Neural cell (in vitro differentiated cells): ENCODE results near the gene MARK3. TPM values are rescaled to one million over a fixed set of nuclear protein-coding genes. Genes with fewer than 3 reads are reported as not detected.
"Not testable (repeated sequence)": the region's sequence is repeated elsewhere in the genome, so short reads cannot be mapped to it uniquely, and the experiment has no call there.

Experiments
- H2AFZ ChIP-seq: fragments of 200-600, 300-800 bp; sonication (generic), shearing (Covaris generic); 2 replicates; pipeline ENCODE4 v1.6.0; 2014; ENCODE audit warnings: low read depth, mild to moderate bottlenecking, antibody characterized with exemption, low read length, moderate library complexity
- H3F3A ChIP-seq: fragments of 200-600 bp; shearing (Covaris generic); 2 replicates; pipeline ENCODE4 v1.6.1; 2016; ENCODE audit warnings: mild to moderate bottlenecking, moderate library complexity, mixed read lengths, antibody characterized with exemption, low read length; ENCODE audit not compliant: insufficient read depth, poor library complexity, severe bottlenecking
- H3K27ac ChIP-seq: fragments of 200-600, 300-800 bp; sonication (generic), shearing (Covaris generic); 2 replicates; pipeline ENCODE4 v1.5.1; 2014; ENCODE audit warnings: mild to moderate bottlenecking, low read length, moderate library complexity
- H3K27me3 ChIP-seq: fragments of 300-800, 200-600 bp; sonication (generic), shearing (Covaris generic); 2 replicates; pipeline ENCODE4 v1.6.0; 2014; ENCODE audit warnings: mild to moderate bottlenecking, low read depth, low read length, moderate library complexity; ENCODE audit not compliant: insufficient read depth
- H3K36me3 ChIP-seq: fragments of 300-800, 200-600 bp; sonication (generic), shearing (Covaris generic); 2 replicates; pipeline ENCODE4 v1.5.1; 2014; ENCODE audit warnings: mild to moderate bottlenecking, antibody characterized with exemption, low read length, moderate library complexity; ENCODE audit not compliant: insufficient read depth
- H3K4me2 ChIP-seq: fragments of 300-800, 200-600 bp; sonication (generic), shearing (Covaris generic); 2 replicates; pipeline ENCODE4 v1.6.0; 2014; ENCODE audit warnings: mild to moderate bottlenecking, low read length
- H3K4me3 ChIP-seq: fragments of 300-800, 200-600 bp; sonication (generic), shearing (Covaris generic); 2 replicates; pipeline ENCODE4 v1.5.1; 2014; ENCODE audit warnings: mild to moderate bottlenecking, low read length, moderate library complexity
- H3K79me2 ChIP-seq: fragments of 200-600 bp; shearing (Covaris generic); replicated peaks from 2 replicates; pipeline ENCODE4 v1.6.0; 2014; ENCODE audit warnings: mild to moderate bottlenecking, low read length, moderate library complexity; ENCODE audit not compliant: insufficient read depth
- H3K9ac ChIP-seq: fragments of 300-800, 200-600 bp; sonication (generic), shearing (Covaris generic); 2 replicates; pipeline ENCODE4 v1.6.1; 2016; ENCODE audit warnings: mild to moderate bottlenecking, low read length, mixed read lengths
- H3K9me2 ChIP-seq: fragments of 200-600 bp; shearing (Covaris generic); 2 replicates; pipeline ENCODE4 v1.6.1; 2016; ENCODE audit warnings: mild to moderate bottlenecking, low read length, mixed read lengths; ENCODE audit not compliant: insufficient read depth
- H3K9me3 ChIP-seq: fragments of 200-600, 300-800 bp; sonication (generic), shearing (Covaris generic); 2 replicates; pipeline ENCODE4 v1.6.1; 2016; ENCODE audit warnings: mild to moderate bottlenecking, mixed run types, low read length, moderate library complexity, mixed read lengths
- H4K20me1 ChIP-seq: fragments of 200-600 bp; shearing (Covaris generic); 2 replicates; pipeline ENCODE4 v1.6.1; 2016; ENCODE audit warnings: mild to moderate bottlenecking, mixed run types; ENCODE audit not compliant: insufficient read depth
- EP300 ChIP-seq: fragments of 450-650 bp; conservative IDR thresholded peaks from 2 replicates; pipeline ENCODE4 v1.6.1; 2014; ENCODE audit warnings: antibody characterized with exemption, mild to moderate bottlenecking, moderate library complexity; ENCODE audit not compliant: poor library complexity, severe bottlenecking
- EZH2 ChIP-seq: fragments of 200-600, 300-800 bp; shearing (Covaris generic), sonication (generic); IDR thresholded peaks from 2 replicates; pipeline ENCODE4 v1.6.1; 2014; ENCODE audit warnings: antibody characterized with exemption, low read length, borderline replicate concordance, mild to moderate bottlenecking; ENCODE audit not compliant: insufficient read depth, poor library complexity, severe bottlenecking
- MXI1 ChIP-seq: fragments of 450-650 bp; conservative IDR thresholded peaks from 2 replicates; pipeline ENCODE4 v1.6.1; 2014; ENCODE audit warnings: antibody characterized with exemption, mild to moderate bottlenecking; ENCODE audit not compliant: poor library complexity, severe bottlenecking
- POLR2AphosphoS5 ChIP-seq: IDR thresholded peaks from 2 replicates; pipeline ENCODE4 v1.6.1; 2012
- RAD21 ChIP-seq: fragments of 450-650 bp; conservative IDR thresholded peaks from 2 replicates; pipeline ENCODE4 v1.6.1; 2014; ENCODE audit warnings: antibody characterized with exemption, mild to moderate bottlenecking, moderate library complexity
- SMC3 ChIP-seq: fragments of 450-650 bp; conservative IDR thresholded peaks from 2 replicates; pipeline ENCODE4 v1.6.1; 2014; ENCODE audit warnings: antibody characterized with exemption, mild to moderate bottlenecking, moderate library complexity; ENCODE audit not compliant: poor library complexity
- TAF1 ChIP-seq: IDR thresholded peaks from 2 replicates; pipeline ENCODE4 v1.6.1; 2012; ENCODE audit warnings: low read depth
- polyA plus RNA-seq: library from polyadenylated mRNA; depleted of rRNA; stranded (reverse); fragments of >200 nt; gene quantifications from 2 replicates; pipeline ENCODE4 v1.2.3, GENCODE V29; 2014
- TF ChIP-seq, protein P1 (sequence below): IDR thresholded peaks from 2 replicates; pipeline ENCODE4 v1.6.1; 2012; ENCODE audit warnings: borderline replicate concordance
- TF ChIP-seq, protein P2 (sequence below): fragments of 450-650 bp; IDR thresholded peaks from 2 replicates; pipeline ENCODE4 v1.5.1; 2014; ENCODE audit warnings: antibody characterized with exemption, mild to moderate bottlenecking, moderate library complexity; ENCODE audit not compliant: poor library complexity, severe bottlenecking

MARK3 gene
- polyA plus RNA-seq, 1 donor from 2014 or later, result 158 TPM

DNA sequence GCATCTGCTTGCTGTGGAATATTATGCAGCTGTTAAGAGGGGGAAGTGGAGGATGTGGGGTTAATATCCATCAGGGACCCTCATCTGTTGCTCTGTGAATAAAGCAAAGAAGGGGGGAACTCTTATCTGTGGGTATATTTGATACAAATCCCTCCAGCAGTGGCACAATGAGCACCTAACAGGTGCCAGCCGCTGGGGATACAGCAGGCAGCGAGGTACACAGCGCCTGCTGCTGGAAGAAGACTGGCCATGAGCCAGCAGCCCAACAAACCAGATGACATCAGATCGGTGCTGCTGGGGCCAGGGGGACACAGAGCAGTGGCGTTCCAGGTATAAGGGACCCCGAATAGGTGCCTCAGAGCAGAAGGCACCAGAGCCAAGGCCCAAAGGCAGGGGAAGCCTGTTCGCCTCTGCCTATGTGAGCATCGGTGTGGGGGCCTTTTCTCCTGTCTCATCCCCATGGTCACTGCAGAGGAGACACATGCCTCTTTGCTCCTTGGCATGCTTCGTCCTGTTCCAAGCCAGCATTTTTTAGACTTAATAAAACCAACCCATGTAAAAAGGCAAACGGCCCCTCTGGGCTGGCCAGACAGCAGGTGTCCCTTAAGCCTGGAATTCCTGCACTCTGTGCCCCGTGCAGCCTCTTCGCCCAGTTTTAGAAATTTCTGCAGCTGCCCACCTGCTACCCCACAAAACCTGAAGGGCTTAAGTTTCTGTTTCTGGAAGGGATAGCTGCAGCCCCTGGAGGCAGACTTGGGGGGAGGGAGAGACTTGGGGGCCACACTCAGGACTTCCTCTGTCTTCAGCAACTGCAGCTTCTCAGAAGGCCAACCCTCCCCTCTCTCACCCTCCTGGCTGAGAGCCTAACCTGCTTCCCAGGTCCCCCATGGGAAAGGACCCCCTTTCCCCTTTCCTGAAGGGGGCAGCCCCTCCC lies 139.1 kb downstream of the MARK3 start:
- TF ChIP-seq TAF1 (no peak), EP300 (no peak), POLR2AphosphoS5 (no peak), SMC3 (no peak), MXI1 (no peak), RAD21 (no peak), EZH2 (no peak)
- TF ChIP-seq, protein P1, sequence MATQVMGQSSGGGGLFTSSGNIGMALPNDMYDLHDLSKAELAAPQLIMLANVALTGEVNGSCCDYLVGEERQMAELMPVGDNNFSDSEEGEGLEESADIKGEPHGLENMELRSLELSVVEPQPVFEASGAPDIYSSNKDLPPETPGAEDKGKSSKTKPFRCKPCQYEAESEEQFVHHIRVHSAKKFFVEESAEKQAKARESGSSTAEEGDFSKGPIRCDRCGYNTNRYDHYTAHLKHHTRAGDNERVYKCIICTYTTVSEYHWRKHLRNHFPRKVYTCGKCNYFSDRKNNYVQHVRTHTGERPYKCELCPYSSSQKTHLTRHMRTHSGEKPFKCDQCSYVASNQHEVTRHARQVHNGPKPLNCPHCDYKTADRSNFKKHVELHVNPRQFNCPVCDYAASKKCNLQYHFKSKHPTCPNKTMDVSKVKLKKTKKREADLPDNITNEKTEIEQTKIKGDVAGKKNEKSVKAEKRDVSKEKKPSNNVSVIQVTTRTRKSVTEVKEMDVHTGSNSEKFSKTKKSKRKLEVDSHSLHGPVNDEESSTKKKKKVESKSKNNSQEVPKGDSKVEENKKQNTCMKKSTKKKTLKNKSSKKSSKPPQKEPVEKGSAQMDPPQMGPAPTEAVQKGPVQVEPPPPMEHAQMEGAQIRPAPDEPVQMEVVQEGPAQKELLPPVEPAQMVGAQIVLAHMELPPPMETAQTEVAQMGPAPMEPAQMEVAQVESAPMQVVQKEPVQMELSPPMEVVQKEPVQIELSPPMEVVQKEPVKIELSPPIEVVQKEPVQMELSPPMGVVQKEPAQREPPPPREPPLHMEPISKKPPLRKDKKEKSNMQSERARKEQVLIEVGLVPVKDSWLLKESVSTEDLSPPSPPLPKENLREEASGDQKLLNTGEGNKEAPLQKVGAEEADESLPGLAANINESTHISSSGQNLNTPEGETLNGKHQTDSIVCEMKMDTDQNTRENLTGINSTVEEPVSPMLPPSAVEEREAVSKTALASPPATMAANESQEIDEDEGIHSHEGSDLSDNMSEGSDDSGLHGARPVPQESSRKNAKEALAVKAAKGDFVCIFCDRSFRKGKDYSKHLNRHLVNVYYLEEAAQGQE, result no peak
- TF ChIP-seq, protein P2, sequence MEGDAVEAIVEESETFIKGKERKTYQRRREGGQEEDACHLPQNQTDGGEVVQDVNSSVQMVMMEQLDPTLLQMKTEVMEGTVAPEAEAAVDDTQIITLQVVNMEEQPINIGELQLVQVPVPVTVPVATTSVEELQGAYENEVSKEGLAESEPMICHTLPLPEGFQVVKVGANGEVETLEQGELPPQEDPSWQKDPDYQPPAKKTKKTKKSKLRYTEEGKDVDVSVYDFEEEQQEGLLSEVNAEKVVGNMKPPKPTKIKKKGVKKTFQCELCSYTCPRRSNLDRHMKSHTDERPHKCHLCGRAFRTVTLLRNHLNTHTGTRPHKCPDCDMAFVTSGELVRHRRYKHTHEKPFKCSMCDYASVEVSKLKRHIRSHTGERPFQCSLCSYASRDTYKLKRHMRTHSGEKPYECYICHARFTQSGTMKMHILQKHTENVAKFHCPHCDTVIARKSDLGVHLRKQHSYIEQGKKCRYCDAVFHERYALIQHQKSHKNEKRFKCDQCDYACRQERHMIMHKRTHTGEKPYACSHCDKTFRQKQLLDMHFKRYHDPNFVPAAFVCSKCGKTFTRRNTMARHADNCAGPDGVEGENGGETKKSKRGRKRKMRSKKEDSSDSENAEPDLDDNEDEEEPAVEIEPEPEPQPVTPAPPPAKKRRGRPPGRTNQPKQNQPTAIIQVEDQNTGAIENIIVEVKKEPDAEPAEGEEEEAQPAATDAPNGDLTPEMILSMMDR, result no peak
- no peaks in the 10 kb centered on the region for H3F3A ChIP-seq
- H4K20me1 ChIP-seq, result peaks cover 15% of the 10 kb centered on the region
- H3K4me2 ChIP-seq, result no peak overlapping the region
- H3K36me3 ChIP-seq, result peaks cover 7% of the 10 kb centered on the region
- no peaks in the 10 kb centered on the region for H3K27me3 ChIP-seq
- H3K4me3 ChIP-seq, result no peak overlapping the region
- no peak overlapping the region for H2AFZ ChIP-seq
- H3K79me2 ChIP-seq, result peaks cover 26% of the 10 kb centered on the region
- H3K9me3 ChIP-seq, result no peaks in the 10 kb centered on the region
- H3K27ac ChIP-seq, result no peak overlapping the region
- H3K9ac ChIP-seq, result peak overlapping the region; percentile 97
- no peaks in the 10 kb centered on the region for H3K9me2 ChIP-seq

DNA sequence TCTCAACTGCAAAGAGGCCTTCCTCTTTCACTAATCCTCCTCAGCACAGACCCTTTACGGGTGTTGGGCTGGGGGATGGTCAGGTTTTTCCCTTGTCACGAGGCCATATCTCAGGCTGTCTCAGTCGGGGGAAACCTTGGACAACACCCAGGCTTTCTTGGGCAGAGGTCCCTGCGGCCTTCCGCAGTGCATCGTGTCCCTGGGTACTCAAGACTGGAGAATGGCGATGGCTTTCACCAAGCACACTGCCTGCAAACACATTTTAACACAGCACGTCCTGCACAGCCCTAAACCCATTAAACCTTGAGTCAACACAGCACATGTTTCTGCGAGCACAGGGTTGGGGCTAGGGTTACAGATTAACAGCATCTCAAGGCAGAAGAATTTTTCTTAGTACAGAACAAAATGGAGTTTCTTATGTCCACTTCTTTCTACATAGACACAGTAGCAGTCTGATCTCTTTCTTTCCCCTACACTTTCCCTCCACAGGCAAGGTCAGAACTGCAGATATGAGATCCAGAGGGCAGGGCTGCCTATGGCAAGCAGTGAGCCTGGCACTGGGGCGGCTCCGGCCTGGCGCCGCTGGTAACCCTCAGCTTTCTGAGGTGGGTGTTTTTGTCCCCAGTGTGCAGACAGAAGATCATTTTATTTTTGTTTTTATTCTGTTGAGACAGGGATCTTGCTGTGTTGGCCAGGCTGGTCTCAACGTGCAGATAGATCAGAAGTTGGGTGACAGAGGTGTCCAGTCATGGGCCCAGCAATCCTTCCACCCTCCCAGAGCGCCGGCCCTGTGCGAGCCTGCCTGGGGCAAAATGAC lies 140.4 kb downstream of the MARK3 start:
- H4K20me1 ChIP-seq, H3K36me3 ChIP-seq, H3K4me3 ChIP-seq, H3F3A ChIP-seq, H3K9ac ChIP-seq, H3K27me3 ChIP-seq, H3K9me2 ChIP-seq, H3K9me3 ChIP-seq, H2AFZ ChIP-seq, H3K27ac ChIP-seq, H3K4me2 ChIP-seq: not testable (repeated sequence)
- peaks cover 22% of the 10 kb centered on the region for H3K79me2 ChIP-seq
